CD4-positive, alpha-beta T cell (primary cell): ENCODE data around the gene MECR. TPM values are rescaled to one million over a fixed set of nuclear protein-coding genes. Genes with fewer than 3 reads are reported as not detected.

Experiments used
- ATAC-seq: fragments of 200-7000 bp; cut with Tn5 transposase; one replicate; pipeline ENCODE4 v1.10.0; 2022; ENCODE audit warnings: mild to moderate bottlenecking; ENCODE audit not compliant: poor library complexity
- CTCF ChIA-PET: fragments of 350-600 bp; sonication (Branson Sonifier 250); formaldehyde crosslinking; loops from one replicate; lab custom pipeline; 2021; ENCODE audit warnings: antibody characterized with exemption, inconsistent platforms; lab: Charles Lee
- POLR2A ChIA-PET: fragments of 350-600 bp; sonication (Branson Sonifier 250); formaldehyde crosslinking; loops from one replicate; lab custom pipeline; 2021; ENCODE audit warnings: antibody characterized with exemption, inconsistent platforms; lab: Charles Lee
- DNase-seq, 14 experiments: peaks; one replicate each; pipeline ENCODE4 v3.0.0-alpha.2; 2013 to 2020; ENCODE audit warnings: mixed read lengths in 2 of 14
- H3K27ac ChIP-seq, 2 donors: one replicate each; pipeline versions ENCODE4 v1.5.1 to v1.7.0; 2013; ENCODE audit warnings: low read length in 2 of 2, low read depth in 1 of 2, mild to moderate bottlenecking in 1 of 2
- H3K27me3 ChIP-seq, 2 experiments: 1 replicate in 1 of 2; 2 replicates in 1 of 2; pipeline versions ENCODE4 v1.6.1 to v1.7.0; 2013; ENCODE audit warnings: low read length in 2 of 2, control low read depth in 1 of 2, mild to moderate bottlenecking in 1 of 2, moderate library complexity in 1 of 2; ENCODE audit not compliant: insufficient read depth in 2 of 2, control insufficient read depth in 1 of 2
- H3K36me3 ChIP-seq: one replicate; pipeline ENCODE4 v1.6.1; 2013; ENCODE audit warnings: low read length, control low read depth; ENCODE audit not compliant: insufficient read depth
- H3K4me1 ChIP-seq: one replicate; pipeline ENCODE4 v1.6.1; 2013; ENCODE audit warnings: low read length, control low read depth; ENCODE audit not compliant: insufficient read depth
- H3K4me3 ChIP-seq: one replicate; pipeline ENCODE4 v1.5.1; 2013; ENCODE audit warnings: mild to moderate bottlenecking, low read length, moderate library complexity
- H3K9me3 ChIP-seq, 2 experiments: 1 replicate in 1 of 2; 2 replicates in 1 of 2; pipeline versions ENCODE4 v1.6.1 to v1.7.0; 2013; ENCODE audit warnings: low read length in 2 of 2, mild to moderate bottlenecking in 2 of 2, control low read depth in 1 of 2, moderate library complexity in 1 of 2; ENCODE audit not compliant: control insufficient read depth in 1 of 2, insufficient read depth in 1 of 2
- H3K27ac Mint-ChIP-seq: one replicate; pipeline ENCODE4 v1.8.0; 2020; ENCODE audit warnings: mixed read lengths
- H3K27me3 Mint-ChIP-seq: one replicate; pipeline ENCODE4 v1.8.0; 2021; ENCODE audit warnings: mixed read lengths
- H3K36me3 Mint-ChIP-seq: one replicate; pipeline ENCODE4 v1.8.0; 2021; ENCODE audit warnings: low read depth, mixed read lengths
- H3K4me1 Mint-ChIP-seq: one replicate; pipeline ENCODE4 v1.8.0; 2021; ENCODE audit warnings: low read depth, mixed read lengths
- H3K4me3 Mint-ChIP-seq: one replicate; pipeline ENCODE4 v1.8.0; 2020; ENCODE audit warnings: mild to moderate bottlenecking, mixed read lengths
- H3K9me3 Mint-ChIP-seq: one replicate; pipeline ENCODE4 v1.8.0; 2020; ENCODE audit warnings: mixed read lengths
- CTCF ChIP-seq: fragments of 200-600 bp; IDR thresholded peaks from one replicate; pipeline ENCODE4 v1.8.0; 2022; ENCODE audit warnings: antibody characterized with exemption, mild to moderate bottlenecking
- intact Hi-C, 2 experiments: fragments of 100-400 bp; cut with DNase I in 1 of 2; cut with micrococcal nuclease in 1 of 2; formaldehyde crosslinking; loops; one replicate each; pipeline versions ENCODE4 v1.15.1 to v1.9.0; 2023 to 2025; cut with DNase I, micrococcal nuclease
- total RNA-seq, 174 experiments: library from RNA in 2 of 174; stranded (reverse) in 2 of 174; gene quantifications; one replicate each; pipeline ENCODE4 v1.2.3 and lab custom pipeline; 2021 to 2026

Gene MECR
- total RNA-seq, 2 experiments from 2014 or later = 5.5 to 6.6 TPM

GRCh38 chr1:29248409-29248808 lies 17.7 kb upstream of the MECR start:
- TF ChIP-seq CTCF = no peak
- POLR2A ChIA-PET = no interaction called here
- Histone ChIP-seq H3K4me1 (no peaks in the 10 kb centered on the region), H3K36me3 (no peaks in the 10 kb centered on the region), H3K9me3 (no peaks in the 10 kb centered on the region), H3K27ac (no peak overlapping the region), H3K27me3 (peaks cover 0 to 3% of the 10 kb centered on the region in 2 experiments), H3K4me3 (no peak overlapping the region)
- Mint-ChIP-seq H3K36me3 (no peaks in the 10 kb centered on the region), H3K27me3 (peaks cover 9% of the 10 kb centered on the region), H3K4me3 (no peak overlapping the region), H3K9me3 (no peaks in the 10 kb centered on the region), H3K4me1 (no peaks in the 10 kb centered on the region), H3K27ac (no peak overlapping the region)
- intact Hi-C loops = no loop called here
- CTCF ChIA-PET = no interaction called here
- ATAC-seq (no peak), DNase-seq (no peak)

- no peak for DNase-seq
- Mint-ChIP-seq H3K9me3 (no peaks in the 10 kb centered on the region), H3K36me3 (no peaks in the 10 kb centered on the region), H3K4me3 (no peak overlapping the region), H3K27me3 (peaks cover 9% of the 10 kb centered on the region), H3K4me1 (no peaks in the 10 kb centered on the region), H3K27ac (no peak overlapping the region)
- Histone ChIP-seq H3K36me3 (no peaks in the 10 kb centered on the region), H3K4me1 (no peaks in the 10 kb centered on the region), H3K27ac (no peak overlapping the region), H3K4me3 (no peak overlapping the region), H3K27me3 (peaks cover 0 to 3% of the 10 kb centered on the region in 2 experiments), H3K9me3 (no peaks in the 10 kb centered on the region)
- ChIA-PET CTCF (no interaction called here), POLR2A (no interaction called here)
- intact Hi-C loops = no loop called here
- TF ChIP-seq CTCF = no peak
- no peak for ATAC-seq
These were observed 17.0 kb upstream of the MECR start for GRCh38 chr1:29247571-29248273.

GRCh38 chr1:29247044-29247443 lies 16.3 kb upstream of the MECR start:
- ChIA-PET POLR2A (no interaction called here), CTCF (no interaction called here)
- intact Hi-C loops = no loop called here
- no peak overlapping the region for H3K4me3 Mint-ChIP-seq
- no peaks in the 10 kb centered on the region for H3K36me3 Mint-ChIP-seq
- DNase-seq = no peak
- Histone ChIP-seq H3K4me3 (no peak overlapping the region), H3K9me3 (no peaks in the 10 kb centered on the region), H3K4me1 (no peaks in the 10 kb centered on the region), H3K27me3 (peaks cover 0 to 3% of the 10 kb centered on the region in 2 experiments), H3K27ac (no peak overlapping the region), H3K36me3 (no peaks in the 10 kb centered on the region)
- TF ChIP-seq CTCF = no peak
- no peaks in the 10 kb centered on the region for H3K4me1 Mint-ChIP-seq
- H3K27me3 Mint-ChIP-seq = peaks cover 9% of the 10 kb centered on the region
- ATAC-seq = no peak
- no peak overlapping the region for H3K27ac Mint-ChIP-seq
- no peaks in the 10 kb centered on the region for H3K9me3 Mint-ChIP-seq
